ENCODE results near the gene NRXN3. TPM values are rescaled to one million over a fixed set of nuclear protein-coding genes. Genes with fewer than 3 reads are reported as not detected.

NRXN3 gene
- total RNA-seq, 1 donor: 2.5 TPM

GRCh38 chr14:79465651-79466050 is 1295.5 kb downstream of the NRXN3 start:
- no peaks in the 10 kb centered on the region for H3K27me3 ChIP-seq (ENCODE audit: insufficient read depth, low read length)
- no peak for TF ChIP-seq CTCF (IDR thresholded peaks at IDR 0.05; ENCODE audit: extremely low read depth, low read depth, low read length)
- H3K36me3 ChIP-seq (ENCODE audit: insufficient read depth, low read length): no peaks in the 10 kb centered on the region
- no peak overlapping the region for H3K4me3 ChIP-seq (ENCODE audit: insufficient read depth, low read length)
- no peak overlapping the region for H3K4me2 ChIP-seq (ENCODE audit: insufficient read depth, low read length)
- H3K79me2 ChIP-seq (ENCODE audit: insufficient read depth, low read length): no peaks in the 10 kb centered on the region
- H2AFZ ChIP-seq (ENCODE audit: low read length): no peak overlapping the region
- no peak for DNase-seq (ENCODE audit: insufficient read length, low spot score, missing footprints)
- no peaks in the 10 kb centered on the region for H3K9me3 ChIP-seq (ENCODE audit: low read depth, low read length)
- H3K4me1 ChIP-seq (ENCODE audit: insufficient read depth, low read length): no peaks in the 10 kb centered on the region
- no peak overlapping the region for H3K27ac ChIP-seq (ENCODE audit: low read depth, low read length)
- no peaks in the 10 kb centered on the region for H4K20me1 ChIP-seq (ENCODE audit: insufficient read depth, low read length)

- no peak for DNase-seq (ENCODE audit: insufficient read length, low spot score, missing footprints)
- Histone ChIP-seq H3K27me3 (ENCODE audit: insufficient read depth, low read length) (no peaks in the 10 kb centered on the region), H3K4me3 (ENCODE audit: insufficient read depth, low read length) (no peak overlapping the region), H2AFZ (ENCODE audit: low read length) (no peak overlapping the region), H3K4me2 (ENCODE audit: insufficient read depth, low read length) (no peak overlapping the region), H3K36me3 (ENCODE audit: insufficient read depth, low read length) (no peaks in the 10 kb centered on the region), H3K27ac (ENCODE audit: low read depth, low read length) (no peak overlapping the region), H3K9me3 (ENCODE audit: low read depth, low read length) (no peaks in the 10 kb centered on the region), H3K79me2 (ENCODE audit: insufficient read depth, low read length) (no peaks in the 10 kb centered on the region), H3K4me1 (ENCODE audit: insufficient read depth, low read length) (no peaks in the 10 kb centered on the region), H4K20me1 (ENCODE audit: insufficient read depth, low read length) (no peaks in the 10 kb centered on the region)
- TF ChIP-seq CTCF (IDR thresholded peaks at IDR 0.05; ENCODE audit: extremely low read depth, low read depth, low read length): no peak
Observed at GRCh38 chr14:79466938-79467527, 1296.9 kb downstream of the NRXN3 start.

GRCh38 chr14:79467835-79468234 is 1297.7 kb downstream of the NRXN3 start:
- Histone ChIP-seq H3K27ac (ENCODE audit: low read depth, low read length) (no peak overlapping the region), H4K20me1 (ENCODE audit: insufficient read depth, low read length) (no peaks in the 10 kb centered on the region), H2AFZ (ENCODE audit: low read length) (no peak overlapping the region), H3K36me3 (ENCODE audit: insufficient read depth, low read length) (no peaks in the 10 kb centered on the region), H3K9me3 (ENCODE audit: low read depth, low read length) (no peaks in the 10 kb centered on the region), H3K79me2 (ENCODE audit: insufficient read depth, low read length) (no peaks in the 10 kb centered on the region), H3K4me1 (ENCODE audit: insufficient read depth, low read length) (no peaks in the 10 kb centered on the region), H3K27me3 (ENCODE audit: insufficient read depth, low read length) (no peaks in the 10 kb centered on the region), H3K4me2 (ENCODE audit: insufficient read depth, low read length) (no peak overlapping the region), H3K4me3 (ENCODE audit: insufficient read depth, low read length) (no peak overlapping the region)
- DNase-seq (ENCODE audit: insufficient read length, low spot score, missing footprints): no peak
- TF ChIP-seq CTCF (IDR thresholded peaks at IDR 0.05; ENCODE audit: extremely low read depth, low read depth, low read length): no peak

GRCh38 chr14:79468486-79468885 is 1298.3 kb downstream of the NRXN3 start:
- no peaks in the 10 kb centered on the region for H3K9me3 ChIP-seq (ENCODE audit: low read depth, low read length)
- no peaks in the 10 kb centered on the region for H3K4me1 ChIP-seq (ENCODE audit: insufficient read depth, low read length)
- H3K4me3 ChIP-seq (ENCODE audit: insufficient read depth, low read length): no peak overlapping the region
- H4K20me1 ChIP-seq (ENCODE audit: insufficient read depth, low read length): no peaks in the 10 kb centered on the region
- H3K27ac ChIP-seq (ENCODE audit: low read depth, low read length): no peak overlapping the region
- DNase-seq (ENCODE audit: insufficient read length, low spot score, missing footprints): no peak
- no peaks in the 10 kb centered on the region for H3K27me3 ChIP-seq (ENCODE audit: insufficient read depth, low read length)
- H3K79me2 ChIP-seq (ENCODE audit: insufficient read depth, low read length): no peaks in the 10 kb centered on the region
- no peaks in the 10 kb centered on the region for H3K36me3 ChIP-seq (ENCODE audit: insufficient read depth, low read length)
- H2AFZ ChIP-seq (ENCODE audit: low read length): no peak overlapping the region
- H3K4me2 ChIP-seq (ENCODE audit: insufficient read depth, low read length): no peak overlapping the region
- TF ChIP-seq CTCF (IDR thresholded peaks at IDR 0.05; ENCODE audit: extremely low read depth, low read depth, low read length): no peak

Measured in osteoblast (primary cell).